Keratinocyte (primary cell): ENCODE results near the gene EIF4G2. TPM values are rescaled to one million over a fixed set of nuclear protein-coding genes. Genes with fewer than 3 reads are reported as not detected.

Experiments used
- DNase-seq: peaks from one replicate; pipeline ENCODE4 v3.0.0-alpha.2; 2011; ENCODE audit warnings: low read depth, missing footprints, low spot score
- FAIRE-seq: peaks from 2 replicates; lab custom pipeline; 2011; peaks lifted over from hg19 to GRCh38; lab: Jason Lieb, UNC
- H2AFZ ChIP-seq: 2 replicates; pipeline ENCODE4 v1.6.0; 2012; ENCODE audit warnings: low read length, control low read depth, inconsistent platforms; ENCODE audit not compliant: control insufficient read depth
- H3K27ac ChIP-seq: 2 replicates; pipeline ENCODE4 v1.5.1; 2011; ENCODE audit warnings: low read length; ENCODE audit not compliant: control insufficient read depth, insufficient read depth
- H3K27me3 ChIP-seq: 3 replicates; pipeline ENCODE4 v1.6.0; 2011; ENCODE audit warnings: low read length; ENCODE audit not compliant: control insufficient read depth, insufficient read depth; ENCODE audit errors: extremely low read depth
- H3K36me3 ChIP-seq, 2 experiments: 2 replicates in 1 of 2; 3 replicates in 1 of 2; pipeline ENCODE4 v1.5.1; 2011; ENCODE audit warnings: low read length in 2 of 2, mild to moderate bottlenecking in 1 of 2; ENCODE audit not compliant: control insufficient read depth in 2 of 2, insufficient read depth in 2 of 2; ENCODE audit errors: extremely low read depth in 1 of 2
- H3K4me1 ChIP-seq: 3 replicates; pipeline ENCODE4 v1.5.1; 2011; ENCODE audit warnings: low read length; ENCODE audit not compliant: control insufficient read depth, insufficient read depth; ENCODE audit errors: extremely low read depth
- H3K4me2 ChIP-seq: 3 replicates; pipeline ENCODE4 v1.6.0; 2011; ENCODE audit warnings: low read depth, low read length; ENCODE audit not compliant: control insufficient read depth, insufficient read depth; ENCODE audit errors: extremely low read depth
- H3K4me3 ChIP-seq, 3 experiments: fragments of 200-600 bp in 1 of 3; sonication (generic) in 1 of 3; 2 replicates in 2 of 3; 3 replicates in 1 of 3; pipeline ENCODE4 v1.5.1; 2011 to 2016; ENCODE audit warnings: low read length in 3 of 3, mild to moderate bottlenecking in 3 of 3, control low read depth in 2 of 3, inconsistent platforms in 1 of 3, low read depth in 1 of 3, mixed read lengths in 1 of 3, mixed run types in 1 of 3, moderate library complexity in 1 of 3; ENCODE audit not compliant: control insufficient read depth in 2 of 3, insufficient read depth in 2 of 3; ENCODE audit errors: extremely low read depth in 1 of 3
- H3K79me2 ChIP-seq: 2 replicates; pipeline ENCODE4 v1.6.0; 2012; ENCODE audit warnings: low read length; ENCODE audit not compliant: control insufficient read depth, insufficient read depth
- H3K9ac ChIP-seq: 3 replicates; pipeline ENCODE4 v1.6.0; 2011; ENCODE audit warnings: low read length; ENCODE audit not compliant: control insufficient read depth, insufficient read depth; ENCODE audit errors: extremely low read depth
- H3K9me1 ChIP-seq: 3 replicates; pipeline ENCODE4 v1.6.0; 2011; ENCODE audit warnings: low read length; ENCODE audit not compliant: control insufficient read depth, insufficient read depth; ENCODE audit errors: extremely low read depth
- H3K9me3 ChIP-seq: 2 replicates; pipeline ENCODE4 v1.5.1; 2012; ENCODE audit warnings: low read depth, low read length; ENCODE audit not compliant: control insufficient read depth
- H4K20me1 ChIP-seq: 3 replicates; pipeline ENCODE4 v1.6.0; 2011; ENCODE audit warnings: low read length; ENCODE audit not compliant: control insufficient read depth, insufficient read depth; ENCODE audit errors: extremely low read depth
- CTCF ChIP-seq, 3 experiments: IDR thresholded peaks in 1 of 3; conservative IDR thresholded peaks in 1 of 3; optimal IDR thresholded peaks in 1 of 3; 2 replicates in 2 of 3; 3 replicates in 1 of 3; pipeline versions ENCODE3 to v1.5.1; 2011; ENCODE audit warnings: low read length in 3 of 3, mild to moderate bottlenecking in 3 of 3, moderate library complexity in 2 of 3, control low read depth in 1 of 3, inconsistent platforms in 1 of 3; ENCODE audit not compliant: insufficient read depth in 2 of 3; ENCODE audit errors: extremely low read depth in 1 of 3
- EZH2 ChIP-seq: IDR thresholded peaks from one replicate; pipeline ENCODE4 v1.6.1; 2012; ENCODE audit warnings: inconsistent platforms, mild to moderate bottlenecking, low read length, moderate library complexity
- dilution Hi-C: fragments of 300-500 bp; cut with MboI; formaldehyde crosslinking; loops from one replicate; pipeline ENCODE4 v1.7.0; 2020; ENCODE audit warnings: low sequenced_read_pairs; ENCODE audit not compliant: extremely low pct_ligation_motif_present
- polyA plus RNA-seq, 5 experiments: library from polyadenylated mRNA; depleted of rRNA in 3 of 5; stranded (reverse) in 3 of 5; stranded (forward) in 1 of 5; unstranded in 1 of 5; fragments of >200 nt; gene quantifications; 1 replicate in 1 of 5; 2 replicates in 3 of 5; 3 replicates in 1 of 5; pipeline versions ENCODE4 v1.2.1 to v1.2.3, GENCODE V29; 2011 to 2012; ENCODE audit warnings: missing spikeins in 2 of 5, low read depth in 1 of 5, low replicate concordance in 1 of 5

The EIF4G2 gene
- polyA plus RNA-seq, 1 donor (not counting 4 experiments of a cell fraction or from before 2014, with no cell fraction given): 643 TPM

- H3K9me1 ChIP-seq: no peaks in the 10 kb centered on the region
- H3K9ac ChIP-seq: no peak overlapping the region
- H4K20me1 ChIP-seq: no peaks in the 10 kb centered on the region
- no peak overlapping the region for H3K4me2 ChIP-seq
- no peaks in the 10 kb centered on the region for H3K9me3 ChIP-seq
- dilution Hi-C loops: no loop called here
- no peak overlapping the region for H2AFZ ChIP-seq
- DNase-seq (no peak), FAIRE-seq (no peak)
- no peaks in the 10 kb centered on the region for H3K79me2 ChIP-seq
- H3K27ac ChIP-seq: no peak overlapping the region
- H3K27me3 ChIP-seq: no peaks in the 10 kb centered on the region
- no peaks in the 10 kb centered on the region for H3K4me1 ChIP-seq
- H3K4me3 ChIP-seq: no peak overlapping the region
- H3K36me3 ChIP-seq: peaks cover 11 to 12% of the 10 kb centered on the region in 2 experiments
- TF ChIP-seq CTCF (optimal IDR thresholded peaks at IDR 0.05 in 1 of 3, IDR thresholded peaks at IDR 0.05 in 1 of 3, conservative IDR thresholded peaks at IDR 0.05 in 1 of 3; ENCODE audit: extremely low read depth in 1 of 3, insufficient read depth in 2 of 3, low read length in 3 of 3) (no peak), EZH2 (no peak)
These were observed 44.3 kb downstream of the EIF4G2 start for GRCh38 chr11:10764412-10764811.

DNA sequence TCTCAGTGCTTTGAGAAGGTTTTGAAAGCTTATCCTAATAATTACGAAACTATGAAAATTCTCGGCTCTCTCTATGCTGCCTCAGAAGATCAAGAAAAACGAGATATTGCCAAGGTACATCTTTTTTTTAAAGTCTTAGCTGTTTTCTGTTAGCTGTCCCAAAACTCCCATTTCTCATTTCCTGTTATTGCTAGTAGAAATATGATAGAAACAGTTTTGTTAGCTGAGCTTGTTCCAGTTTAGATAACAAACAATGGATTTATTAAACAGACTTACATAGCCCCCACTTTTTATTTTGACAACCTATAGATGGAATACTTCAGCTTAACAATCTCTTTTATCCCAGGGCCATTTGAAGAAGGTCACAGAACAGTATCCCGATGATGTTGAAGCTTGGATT, 45.0 kb downstream of the EIF4G2 start:
- H3K9me3 ChIP-seq: no peaks in the 10 kb centered on the region
- dilution Hi-C loops: no loop called here
- no peaks in the 10 kb centered on the region for H3K4me1 ChIP-seq
- H3K9ac ChIP-seq: no peak overlapping the region
- FAIRE-seq (no peak), DNase-seq (no peak)
- no peaks in the 10 kb centered on the region for H3K79me2 ChIP-seq
- no peak overlapping the region for H3K27ac ChIP-seq
- peaks cover 9 to 11% of the 10 kb centered on the region in 2 experiments for H3K36me3 ChIP-seq
- no peak overlapping the region for H2AFZ ChIP-seq
- H3K4me3 ChIP-seq: no peak overlapping the region
- TF ChIP-seq CTCF (optimal IDR thresholded peaks at IDR 0.05 in 1 of 3, IDR thresholded peaks at IDR 0.05 in 1 of 3, conservative IDR thresholded peaks at IDR 0.05 in 1 of 3; ENCODE audit: extremely low read depth in 1 of 3, insufficient read depth in 2 of 3, low read length in 3 of 3) (no peak), EZH2 (no peak)
- H4K20me1 ChIP-seq: no peaks in the 10 kb centered on the region
- no peaks in the 10 kb centered on the region for H3K27me3 ChIP-seq
- no peaks in the 10 kb centered on the region for H3K9me1 ChIP-seq
- no peak overlapping the region for H3K4me2 ChIP-seq
